Skeletal muscle tissue (tissue), 4 donors: ENCODE data around the gene DDX42. TPM values are rescaled to one million over a fixed set of nuclear protein-coding genes. Genes with fewer than 3 reads are reported as not detected.

Experiments used
- H3K27ac ChIP-seq: one replicate; pipeline ENCODE4 v1.7.0; 2013; ENCODE audit warnings: mild to moderate bottlenecking, low read depth, low read length, inconsistent platforms
- H3K27me3 ChIP-seq, 3 donors: one replicate each; pipeline ENCODE4 v1.7.0; 2013; ENCODE audit warnings: low read length in 3 of 3; ENCODE audit not compliant: control insufficient read depth in 3 of 3, insufficient read depth in 3 of 3
- H3K36me3 ChIP-seq, 3 donors: one replicate each; pipeline ENCODE4 v1.7.0; 2013; ENCODE audit warnings: low read length in 3 of 3; ENCODE audit not compliant: control insufficient read depth in 3 of 3, insufficient read depth in 3 of 3
- H3K4me1 ChIP-seq, 3 donors: one replicate each; pipeline ENCODE4 v1.7.0; 2013; ENCODE audit warnings: low read length in 3 of 3, mild to moderate bottlenecking in 3 of 3; ENCODE audit not compliant: control insufficient read depth in 3 of 3, insufficient read depth in 3 of 3
- H3K4me3 ChIP-seq, 3 donors: one replicate each; pipeline ENCODE4 v1.7.0; 2013; ENCODE audit warnings: low read length in 3 of 3
- H3K9ac ChIP-seq, 3 donors: one replicate each; pipeline ENCODE4 v1.7.0; 2013; ENCODE audit warnings: low read length in 3 of 3, mild to moderate bottlenecking in 3 of 3, moderate library complexity in 2 of 3, low read depth in 1 of 3
- H3K9me3 ChIP-seq, 3 donors: one replicate each; pipeline ENCODE4 v1.7.0; 2013; ENCODE audit warnings: low read length in 3 of 3; ENCODE audit not compliant: control insufficient read depth in 3 of 3
- total RNA-seq: library from RNA; depleted of rRNA; stranded (reverse); fragments of >200 nt; gene quantifications from one replicate; pipeline ENCODE4 v1.2.3, GENCODE V29; 2014
- donor health status: Osteomylitis.

The DDX42 gene, protein sequence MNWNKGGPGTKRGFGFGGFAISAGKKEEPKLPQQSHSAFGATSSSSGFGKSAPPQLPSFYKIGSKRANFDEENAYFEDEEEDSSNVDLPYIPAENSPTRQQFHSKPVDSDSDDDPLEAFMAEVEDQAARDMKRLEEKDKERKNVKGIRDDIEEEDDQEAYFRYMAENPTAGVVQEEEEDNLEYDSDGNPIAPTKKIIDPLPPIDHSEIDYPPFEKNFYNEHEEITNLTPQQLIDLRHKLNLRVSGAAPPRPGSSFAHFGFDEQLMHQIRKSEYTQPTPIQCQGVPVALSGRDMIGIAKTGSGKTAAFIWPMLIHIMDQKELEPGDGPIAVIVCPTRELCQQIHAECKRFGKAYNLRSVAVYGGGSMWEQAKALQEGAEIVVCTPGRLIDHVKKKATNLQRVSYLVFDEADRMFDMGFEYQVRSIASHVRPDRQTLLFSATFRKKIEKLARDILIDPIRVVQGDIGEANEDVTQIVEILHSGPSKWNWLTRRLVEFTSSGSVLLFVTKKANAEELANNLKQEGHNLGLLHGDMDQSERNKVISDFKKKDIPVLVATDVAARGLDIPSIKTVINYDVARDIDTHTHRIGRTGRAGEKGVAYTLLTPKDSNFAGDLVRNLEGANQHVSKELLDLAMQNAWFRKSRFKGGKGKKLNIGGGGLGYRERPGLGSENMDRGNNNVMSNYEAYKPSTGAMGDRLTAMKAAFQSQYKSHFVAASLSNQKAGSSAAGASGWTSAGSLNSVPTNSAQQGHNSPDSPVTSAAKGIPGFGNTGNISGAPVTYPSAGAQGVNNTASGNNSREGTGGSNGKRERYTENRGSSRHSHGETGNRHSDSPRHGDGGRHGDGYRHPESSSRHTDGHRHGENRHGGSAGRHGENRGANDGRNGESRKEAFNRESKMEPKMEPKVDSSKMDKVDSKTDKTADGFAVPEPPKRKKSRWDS
- 69.9 TPM for total RNA-seq

DNA sequence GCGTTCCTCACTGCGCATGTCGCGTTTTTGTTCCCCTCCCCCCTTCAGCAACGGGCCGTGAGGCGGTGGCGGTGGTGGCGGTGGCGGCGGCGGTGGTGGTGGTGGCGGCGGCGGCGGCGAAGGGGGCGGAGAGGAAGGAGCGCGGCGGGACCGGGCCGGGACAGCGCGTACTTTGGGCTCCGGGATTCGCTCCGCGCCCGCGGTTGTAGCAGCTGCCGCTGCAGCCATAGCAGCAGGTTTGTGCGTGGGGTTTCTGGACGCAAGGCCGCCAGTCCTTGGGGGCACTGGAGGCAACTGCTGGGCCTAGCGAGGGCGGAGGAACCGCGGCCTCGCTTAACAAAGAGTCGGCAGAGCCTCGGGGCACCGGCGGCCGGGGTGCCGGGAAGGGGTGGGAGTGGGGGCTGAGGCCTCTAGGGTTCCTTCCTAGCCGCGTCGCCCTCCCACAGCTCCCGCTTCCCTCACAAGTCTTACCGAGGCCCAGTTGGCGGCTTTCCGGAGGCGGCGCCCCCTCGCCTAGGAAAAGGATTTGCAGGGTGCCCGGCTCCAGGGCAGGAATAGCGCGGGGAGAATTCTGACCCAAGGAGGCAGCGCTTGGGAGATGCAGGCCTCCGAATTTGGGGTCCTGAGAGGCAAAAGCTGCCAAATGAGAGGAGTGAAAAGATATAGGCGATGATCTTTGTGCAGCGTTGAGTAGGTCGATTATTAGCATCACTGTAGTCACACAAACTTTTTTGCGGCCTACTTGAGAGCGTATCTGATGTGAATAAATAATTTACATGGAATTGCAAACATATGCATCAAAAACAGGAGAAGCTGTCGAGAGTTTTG is at the start of gene DDX42:
Gene DDX42 (plus strand): TSS at position 30 of the 828 bp plus-strand sequence. CDS start 12,880 bp downstream, outside the sequence.
- Histone ChIP-seq H3K4me1 (peaks cover 22 to 36% (median 25%) of the 10 kb centered on the region in 3 donors), H3K27me3 (no peaks in the 10 kb centered on the region)

DNA sequence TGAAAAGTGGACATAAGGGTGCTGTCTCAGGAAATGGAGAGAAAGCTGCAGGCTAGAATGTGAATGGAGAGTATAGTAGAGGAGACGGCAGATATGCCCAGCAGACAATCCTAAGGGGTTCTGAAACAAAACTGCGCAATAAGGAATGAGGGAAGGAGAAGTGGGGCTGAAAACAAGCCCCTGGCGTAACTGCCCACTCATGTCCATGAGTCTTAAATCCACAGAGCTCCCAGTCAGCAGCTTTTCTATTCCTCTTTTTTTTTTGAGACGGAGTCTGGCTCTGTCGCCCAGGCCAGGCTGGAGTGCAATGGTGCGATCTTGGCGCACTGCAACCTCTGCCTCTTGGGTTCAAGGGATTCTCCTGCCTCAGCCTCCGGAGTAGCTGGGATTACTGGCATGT is 38.3 kb upstream of the DDX42 start:
- no peaks in the 10 kb centered on the region for H3K9me3 ChIP-seq
- no peak overlapping the region for H3K4me3 ChIP-seq
- no peak overlapping the region for H3K27ac ChIP-seq

More for the DNA sequence above, at the start of gene DDX42:
- H3K4me3 ChIP-seq = peak within 1 kb of the TSS; percentile 86 to 98 (median 92)
- peaks cover 0 to 7% (median 2%) of the 10 kb centered on the region in 3 donors for H3K36me3 ChIP-seq
- peak within 1 kb of the TSS; percentile 97 to 99 (median 99) for H3K9ac ChIP-seq
- no peaks in the 10 kb centered on the region for H3K9me3 ChIP-seq
- peak within 1 kb of the TSS; percentile 98 for H3K27ac ChIP-seq

DNA sequence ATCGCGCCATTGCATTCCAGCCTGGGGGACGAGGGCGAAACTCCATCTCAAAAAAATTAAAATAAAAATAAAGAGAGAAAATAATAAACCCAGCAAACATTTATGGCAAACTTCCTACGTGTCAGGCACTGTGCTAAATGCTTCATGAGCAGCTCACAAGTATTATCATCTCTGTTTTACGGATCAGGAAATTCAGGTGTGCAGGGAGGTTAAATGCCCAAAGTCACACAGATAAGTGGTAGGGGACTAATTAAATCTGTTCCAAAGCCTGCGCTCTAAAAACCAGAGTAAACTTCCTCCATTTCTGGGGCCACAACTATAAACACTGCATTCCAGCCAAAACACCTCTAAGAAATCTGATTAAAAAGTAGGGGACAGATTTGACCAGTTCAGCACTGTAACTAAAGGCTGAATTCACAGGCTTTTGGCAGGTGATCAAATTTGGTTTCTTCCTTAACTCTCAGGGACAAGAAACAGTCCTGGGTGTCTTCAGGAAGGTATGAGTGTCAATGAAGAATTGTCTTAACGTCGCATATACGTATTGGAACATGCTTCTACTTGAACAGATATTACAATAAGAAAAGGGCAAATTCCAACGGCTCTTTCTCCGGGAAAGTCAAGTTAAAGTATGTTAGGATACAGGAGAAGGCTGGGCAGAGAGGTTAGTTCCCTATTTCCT is 33.4 kb upstream of the DDX42 start:
- Histone ChIP-seq H3K27me3 (no peaks in the 10 kb centered on the region), H3K9ac (peak overlapping the region; percentile 89 to 94 (median 91)), H3K4me1 (peaks cover 11 to 23% (median 14%) of the 10 kb centered on the region in 3 donors), H3K9me3 (no peaks in the 10 kb centered on the region), H3K27ac (peak overlapping the region; percentile 89), H3K4me3 (peak overlapping the region; percentile 83 to 92 (median 88)), H3K36me3 (peaks cover 3 to 7% (median 5%) of the 10 kb centered on the region in 3 donors)

More for the DNA sequence above, 38.3 kb upstream of the DDX42 start:
- H3K4me1 ChIP-seq = peaks cover 1 to 6% (median 6%) of the 10 kb centered on the region in 3 donors
- H3K36me3 ChIP-seq = no peaks in the 10 kb centered on the region
- no peaks in the 10 kb centered on the region for H3K27me3 ChIP-seq
- H3K9ac ChIP-seq = no peak overlapping the region

DNA sequence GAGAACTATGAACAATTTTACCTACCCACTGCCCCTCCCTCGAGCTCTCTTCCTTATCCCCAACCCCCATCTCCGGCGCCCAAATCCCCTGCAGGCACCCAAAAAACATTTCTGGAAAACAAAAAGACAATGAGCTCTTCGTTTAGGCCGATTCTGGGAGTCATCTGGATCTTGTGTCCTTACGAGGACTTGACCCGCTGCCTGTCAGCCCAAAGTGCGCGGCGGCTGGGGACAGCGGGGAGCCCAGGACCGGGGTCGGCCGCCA is 32.9 kb upstream of the DDX42 start:
- H3K9ac ChIP-seq = peak overlapping the region; percentile 89 to 94 (median 91)
- peaks cover 7 to 12% (median 10%) of the 10 kb centered on the region in 3 donors for H3K36me3 ChIP-seq
- H3K4me1 ChIP-seq = peaks cover 11 to 23% (median 14%) of the 10 kb centered on the region in 3 donors

DNA sequence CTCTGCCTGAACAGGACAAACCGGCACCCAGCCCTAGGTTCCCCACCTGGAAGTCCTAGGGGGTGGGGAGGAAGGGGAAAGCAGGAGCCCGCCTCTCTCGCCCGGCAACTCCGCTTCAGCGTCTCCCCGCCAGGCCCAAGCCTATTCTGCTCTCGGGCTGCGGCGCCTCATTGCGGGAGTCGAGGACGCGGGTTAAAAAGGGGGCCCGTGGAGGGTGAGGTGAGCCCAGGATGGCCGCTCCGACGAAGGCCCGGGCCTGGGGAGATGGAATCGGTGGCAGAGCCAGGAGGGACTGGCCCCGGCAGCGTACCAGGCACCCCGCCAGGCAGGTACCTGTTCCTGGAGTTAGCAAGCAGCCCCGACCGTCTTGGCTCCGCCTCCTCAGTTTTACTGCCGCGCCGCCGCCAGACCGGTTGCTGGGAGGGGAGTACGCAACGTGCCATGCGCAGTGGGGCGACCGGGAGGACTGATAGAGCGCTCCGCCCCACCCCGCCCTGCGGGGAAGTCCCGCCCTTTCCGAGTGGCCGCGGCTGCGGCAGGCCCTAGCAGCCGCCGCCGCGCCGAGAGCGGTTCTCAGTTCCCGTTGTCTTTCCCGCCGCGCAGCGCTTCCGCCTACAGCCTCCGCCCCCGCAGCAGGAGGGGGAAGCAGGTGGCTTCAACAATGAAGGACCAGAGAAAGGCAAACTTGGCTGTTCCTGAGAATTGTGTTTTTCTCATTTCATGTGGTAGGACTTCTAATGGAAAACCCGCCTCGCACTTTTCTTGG is 32.4 kb upstream of the DDX42 start, which contains the start of gene STRADA:
Gene STRADA (minus strand): TSS at position 392 of the 766 bp plus-strand sequence. CDS start 13,430 bp downstream, outside the sequence.
- Histone ChIP-seq H3K27me3 (no peaks in the 10 kb centered on the region), H3K4me1 (peaks cover 11 to 23% (median 14%) of the 10 kb centered on the region in 3 donors), H3K4me3 (peak within 1 kb of the TSS; percentile 83 to 92 (median 88)), H3K9me3 (no peaks in the 10 kb centered on the region), H3K27ac (peak within 1 kb of the TSS; percentile 89), H3K9ac (peak within 1 kb of the TSS; percentile 89 to 94 (median 91)), H3K36me3 (peaks cover 11 to 12% (median 11%) of the 10 kb centered on the region in 3 donors)

More for the DNA sequence above, 32.9 kb upstream of the DDX42 start:
- Histone ChIP-seq H3K9me3 (no peaks in the 10 kb centered on the region), H3K27ac (peak overlapping the region; percentile 89), H3K4me3 (peak overlapping the region; percentile 83 to 92 (median 88)), H3K27me3 (no peaks in the 10 kb centered on the region)

DNA sequence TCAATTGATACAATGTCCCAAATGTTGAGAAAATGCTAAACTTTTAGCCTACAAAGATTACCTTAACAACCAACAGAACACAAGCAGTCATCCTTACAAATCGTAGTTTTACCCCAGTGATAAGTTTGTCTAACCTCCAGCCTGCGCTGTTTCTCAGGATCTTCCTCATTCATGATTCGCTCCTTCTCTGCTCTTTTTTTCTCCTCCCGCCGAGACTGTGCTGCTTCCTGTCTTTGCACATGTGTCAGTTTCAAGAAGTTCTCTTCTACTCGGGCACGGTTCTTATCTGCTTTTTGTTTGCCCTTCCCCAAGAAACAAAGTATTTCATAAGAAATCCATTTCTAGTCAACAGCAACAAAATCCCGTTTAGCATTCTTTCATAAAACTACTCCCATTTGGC is 22.2 kb upstream of the DDX42 start:
- Histone ChIP-seq H3K9me3 (no peaks in the 10 kb centered on the region), H3K27ac (no peak overlapping the region), H3K27me3 (no peaks in the 10 kb centered on the region), H3K4me3 (no peak overlapping the region), H3K36me3 (peaks cover 24 to 61% (median 54%) of the 10 kb centered on the region in 3 donors), H3K4me1 (no peaks in the 10 kb centered on the region), H3K9ac (no peak overlapping the region)

DNA sequence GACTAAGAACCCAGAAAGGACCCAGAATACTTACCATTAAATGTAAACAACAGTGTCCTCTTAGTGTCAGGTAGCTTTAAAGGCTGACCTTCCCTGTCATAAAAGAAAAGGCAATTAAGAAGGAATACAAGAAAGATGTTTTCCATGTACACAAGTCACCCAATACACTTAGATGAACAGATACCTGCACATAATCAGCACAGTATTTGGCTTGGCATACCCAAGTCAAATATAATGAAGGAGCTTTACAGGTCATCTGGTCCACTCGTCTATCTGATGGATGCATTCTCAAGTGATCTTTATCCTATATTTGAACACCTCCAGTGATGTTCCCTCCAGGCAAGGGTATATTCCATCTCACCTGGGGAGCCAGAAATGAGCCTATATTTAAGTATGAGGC is 21.3 kb upstream of the DDX42 start:
- Histone ChIP-seq H3K27me3 (no peaks in the 10 kb centered on the region), H3K9ac (no peak overlapping the region), H3K4me3 (no peak overlapping the region), H3K4me1 (no peaks in the 10 kb centered on the region), H3K9me3 (no peaks in the 10 kb centered on the region), H3K27ac (no peak overlapping the region), H3K36me3 (peaks cover 25 to 65% (median 55%) of the 10 kb centered on the region in 3 donors)

DNA sequence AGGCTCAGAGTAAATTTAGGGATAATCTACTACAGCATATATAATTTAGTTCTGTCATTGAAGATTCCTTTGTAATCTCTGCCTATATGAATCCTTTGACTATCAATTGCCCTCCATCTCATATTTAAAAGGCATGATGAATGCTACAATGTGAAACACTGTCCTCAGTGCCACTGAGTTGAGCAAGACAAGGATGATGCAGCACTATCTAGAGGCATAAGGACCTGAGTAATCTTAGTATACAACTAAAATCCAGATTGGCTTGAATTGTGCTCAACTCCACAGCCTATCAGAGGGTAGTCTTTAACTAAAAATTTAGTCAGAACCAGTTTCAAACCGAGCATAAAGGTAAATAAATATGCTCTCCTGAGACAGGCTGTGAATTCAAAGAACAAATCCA is 20.8 kb upstream of the DDX42 start:
- Histone ChIP-seq H3K9ac (no peak overlapping the region), H3K9me3 (no peaks in the 10 kb centered on the region), H3K27ac (no peak overlapping the region), H3K27me3 (no peaks in the 10 kb centered on the region), H3K4me3 (no peak overlapping the region), H3K4me1 (no peaks in the 10 kb centered on the region), H3K36me3 (peaks cover 27 to 68% (median 57%) of the 10 kb centered on the region in 3 donors)
